ENCODE measurements around the gene MTCH2. TPM values are rescaled to one million over a fixed set of nuclear protein-coding genes. Genes with fewer than 3 reads are reported as not detected.

The MTCH2 gene
- total RNA-seq (ENCODE audit: low replicate concordance), result 83.6 and 93.2 TPM in 2 replicates

- peaks cover 4% of the 10 kb centered on the region for H3K4me1 ChIP-seq
- peak within 1 kb of the TSS; percentile 51 for H3K9ac ChIP-seq
- no peaks in the 10 kb centered on the region for H3K9me3 ChIP-seq (ENCODE audit: low read depth)
- no peaks in the 10 kb centered on the region for H3K27me3 ChIP-seq
- H2AFZ ChIP-seq (replicated peaks), result peak within 1 kb of the TSS; percentile 71
- H3K36me3 ChIP-seq, result peaks cover 3% of the 10 kb centered on the region
- Mint-ChIP-seq H3K4me3 (peak within 1 kb of the TSS; percentile 97), H3K27ac (peak within 1 kb of the TSS; percentile 96), H3K36me3 (peaks cover 8% of the 10 kb centered on the region), H3K9me3 (no peaks in the 10 kb centered on the region), H3K4me1 (peaks cover 21% of the 10 kb centered on the region), H3K27me3 (ENCODE audit: insufficient read depth, low read depth) (peaks cover 6% of the 10 kb centered on the region)
- peaks cover 12% of the 10 kb centered on the region for H3F3A ChIP-seq (ENCODE audit: low read depth)
- DNase-seq (ENCODE audit: low spot score), result peak; percentile 96
- peaks cover 14% of the 10 kb centered on the region for H4K20me1 ChIP-seq (ENCODE audit: low read depth)
- H3K27ac ChIP-seq, result peak within 1 kb of the TSS; percentile 42
- TF ChIP-seq EZH2phosphoT487 (IDR thresholded peaks at IDR 0.05) (no peak), EZH2 (IDR thresholded peaks at IDR 0.05) (no peak), CTCF (IDR thresholded peaks at IDR 0.05) (peak; percentile 43)
- peak within 1 kb of the TSS; percentile 69 for H3K4me3 ChIP-seq
- peak within 1 kb of the TSS; percentile 80 for H3K4me2 ChIP-seq
- H3K79me2 ChIP-seq (ENCODE audit: low read depth), result peaks cover 31% of the 10 kb centered on the region
These were observed at the start of gene MTCH2 for GRCh38 chr11:47642099-47642855. Gene MTCH2, minus strand, starts transcription at chr11:47642559. Its CDS starts 94 bp downstream, at chr11:47642465.

GRCh38 chr11:47691979-47692378, 49.6 kb upstream of the MTCH2 start:
- Histone ChIP-seq H3F3A (ENCODE audit: low read depth) (no peaks in the 10 kb centered on the region), H3K36me3 (no peaks in the 10 kb centered on the region), H3K4me3 (no peak overlapping the region), H3K79me2 (ENCODE audit: low read depth) (no peaks in the 10 kb centered on the region), H3K4me2 (no peak overlapping the region), H3K27ac (no peak overlapping the region), H3K27me3 (no peaks in the 10 kb centered on the region), H3K9ac (no peak overlapping the region), H4K20me1 (ENCODE audit: low read depth) (no peaks in the 10 kb centered on the region), H3K4me1 (no peaks in the 10 kb centered on the region), H2AFZ (replicated peaks) (no peak overlapping the region), H3K9me3 (ENCODE audit: low read depth) (no peaks in the 10 kb centered on the region)
- DNase-seq (ENCODE audit: low spot score), result no peak
- H3K4me3 Mint-ChIP-seq, result no peak overlapping the region
- no peaks in the 10 kb centered on the region for H3K36me3 Mint-ChIP-seq
- no peak overlapping the region for H3K27ac Mint-ChIP-seq
- H3K27me3 Mint-ChIP-seq (ENCODE audit: insufficient read depth, low read depth), result peaks cover 10% of the 10 kb centered on the region
- H3K9me3 Mint-ChIP-seq, result peaks cover 2% of the 10 kb centered on the region
- no peaks in the 10 kb centered on the region for H3K4me1 Mint-ChIP-seq
- TF ChIP-seq EZH2 (IDR thresholded peaks at IDR 0.05) (no peak), CTCF (IDR thresholded peaks at IDR 0.05) (no peak), EZH2phosphoT487 (IDR thresholded peaks at IDR 0.05) (no peak)

DNA sequence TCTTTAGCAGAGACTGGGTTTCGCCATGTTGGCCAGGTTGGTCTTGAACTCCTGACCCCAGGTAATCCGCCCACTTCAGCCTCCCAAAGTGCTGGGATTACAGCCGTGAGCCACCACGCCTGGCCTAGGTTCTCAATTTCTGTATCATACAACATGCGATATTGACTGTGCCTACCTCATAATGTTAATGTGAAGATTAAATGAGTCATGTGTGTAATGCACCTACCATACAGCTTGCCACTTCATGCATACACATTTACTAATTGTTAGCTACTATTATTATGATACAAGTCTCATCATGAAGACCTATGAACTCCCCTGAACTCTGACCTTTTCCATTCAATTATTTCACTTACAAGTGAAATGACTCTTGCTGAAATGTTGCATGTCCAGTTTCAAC, 47.1 kb upstream of the MTCH2 start:
- no peaks in the 10 kb centered on the region for H3F3A ChIP-seq (ENCODE audit: low read depth)
- no peaks in the 10 kb centered on the region for H3K79me2 ChIP-seq (ENCODE audit: low read depth)
- Mint-ChIP-seq H3K9me3 (peaks cover 2% of the 10 kb centered on the region), H3K27ac (no peak overlapping the region), H3K4me1 (no peaks in the 10 kb centered on the region), H3K36me3 (no peaks in the 10 kb centered on the region), H3K4me3 (no peak overlapping the region), H3K27me3 (ENCODE audit: insufficient read depth, low read depth) (peaks cover 9% of the 10 kb centered on the region)
- H3K4me1 ChIP-seq, result no peaks in the 10 kb centered on the region
- TF ChIP-seq EZH2phosphoT487 (IDR thresholded peaks at IDR 0.05) (no peak), CTCF (IDR thresholded peaks at IDR 0.05) (no peak), EZH2 (IDR thresholded peaks at IDR 0.05) (no peak)
- no peak overlapping the region for H3K4me2 ChIP-seq
- no peak overlapping the region for H2AFZ ChIP-seq (replicated peaks)
- H3K27ac ChIP-seq, result no peak overlapping the region
- H4K20me1 ChIP-seq (ENCODE audit: low read depth), result no peaks in the 10 kb centered on the region
- no peak overlapping the region for H3K9ac ChIP-seq
- DNase-seq (ENCODE audit: low spot score), result no peak
- no peaks in the 10 kb centered on the region for H3K9me3 ChIP-seq (ENCODE audit: low read depth)
- no peaks in the 10 kb centered on the region for H3K27me3 ChIP-seq
- no peaks in the 10 kb centered on the region for H3K36me3 ChIP-seq
- H3K4me3 ChIP-seq, result no peak overlapping the region

All from neural progenitor cell (in vitro differentiated cells).